NCI-H2171 (cell line): ENCODE results near the gene KCNMA1.
"Not testable (repeated sequence)": the region's sequence is repeated elsewhere in the genome, so short reads cannot be mapped to it uniquely, and the experiment has no call there.

ENCODE experiments used
- DNase-seq: peaks from one replicate; lab custom pipeline; 2025; lab: John Stamatoyannopoulos, UW

Gene KCNMA1

DNA sequence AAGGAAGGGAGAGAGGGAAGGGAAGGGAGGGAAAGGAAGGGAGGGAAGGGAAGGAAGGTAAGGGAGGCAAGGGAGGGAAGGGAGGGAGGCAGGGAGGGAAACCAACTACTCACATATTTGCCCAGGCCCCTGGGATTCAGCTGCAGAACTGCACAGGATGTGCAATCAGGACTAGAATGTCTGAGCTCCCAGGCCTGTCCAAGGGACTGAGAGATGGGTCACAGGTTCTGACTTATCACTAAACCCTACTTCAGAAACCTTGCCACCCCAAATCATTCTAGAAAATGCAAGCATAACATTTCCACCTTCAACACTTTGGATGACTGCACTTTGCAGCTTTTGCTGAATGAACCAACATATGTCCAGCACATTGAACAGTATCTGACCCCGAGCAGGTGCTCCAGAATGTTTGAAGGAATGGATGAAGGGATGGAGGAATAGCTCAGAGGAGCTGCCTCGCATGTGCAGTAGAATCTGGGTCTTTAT is 245.3 kb downstream of the KCNMA1 start:
- no peak for DNase-seq

DNA sequence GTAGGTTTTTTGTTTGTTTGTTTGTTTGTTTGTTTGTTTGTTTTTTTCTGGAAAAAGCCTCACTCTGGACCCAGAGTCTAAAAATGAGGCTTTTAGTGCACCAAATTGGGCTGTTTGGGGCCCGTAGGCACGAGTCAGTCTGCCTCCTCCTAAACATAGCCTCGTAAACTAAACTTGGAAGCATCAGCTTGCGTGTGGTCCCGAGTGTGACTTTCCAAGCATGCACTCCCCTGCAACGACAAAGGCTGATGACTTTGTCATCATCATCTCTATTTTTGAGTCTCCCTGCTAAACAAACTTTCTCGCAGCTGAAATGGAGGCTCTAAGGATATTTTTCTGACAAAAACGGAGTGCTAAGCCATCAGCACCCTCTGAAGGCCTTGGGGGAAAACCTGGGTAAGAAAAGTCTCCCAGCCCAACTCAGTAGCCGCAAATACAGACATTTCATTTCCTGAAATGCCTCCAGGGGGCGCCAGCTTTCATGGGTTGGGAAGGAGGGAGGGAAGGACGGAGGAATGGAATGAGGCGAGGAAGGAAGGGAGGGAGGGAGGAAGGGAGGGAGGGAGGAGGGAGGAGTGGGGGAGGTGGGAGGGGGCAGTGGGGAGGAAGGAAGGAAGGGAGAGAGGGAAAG is 245.9 kb downstream of the KCNMA1 start:
- peak; percentile 21 for DNase-seq

- no peak for DNase-seq
Measured at GRCh38 chr10:77390481-77390891, 247.1 kb downstream of the KCNMA1 start.

DNA sequence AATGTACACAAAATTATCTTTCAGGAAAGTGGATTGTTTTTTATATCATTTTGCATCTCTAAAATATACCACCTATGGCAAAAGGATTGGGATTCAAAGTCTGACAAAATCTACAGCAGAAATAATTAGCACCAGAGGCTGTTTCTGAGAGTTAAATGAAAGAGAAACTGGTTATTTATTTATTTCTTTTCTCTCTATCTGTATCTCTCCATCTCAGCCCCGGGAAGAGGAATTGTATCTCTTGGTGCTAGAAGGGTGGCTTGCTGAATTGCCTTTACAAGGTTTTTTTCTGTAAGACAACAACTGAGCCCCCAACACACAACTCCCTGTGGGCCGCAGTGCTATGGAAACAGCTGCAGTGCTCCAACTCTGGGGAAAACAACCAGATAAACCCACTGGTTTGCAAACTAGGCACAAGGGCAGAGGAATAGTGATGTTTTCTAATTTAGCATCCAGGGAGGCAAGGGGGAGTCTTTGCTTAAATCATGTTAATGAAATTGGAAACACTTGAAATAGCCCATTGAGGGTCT is 249.0 kb downstream of the KCNMA1 start:
- DNase-seq: no peak

GRCh38 chr10:77387701-77388100 is 249.9 kb downstream of the KCNMA1 start:
- not testable (repeated sequence) for DNase-seq

DNA sequence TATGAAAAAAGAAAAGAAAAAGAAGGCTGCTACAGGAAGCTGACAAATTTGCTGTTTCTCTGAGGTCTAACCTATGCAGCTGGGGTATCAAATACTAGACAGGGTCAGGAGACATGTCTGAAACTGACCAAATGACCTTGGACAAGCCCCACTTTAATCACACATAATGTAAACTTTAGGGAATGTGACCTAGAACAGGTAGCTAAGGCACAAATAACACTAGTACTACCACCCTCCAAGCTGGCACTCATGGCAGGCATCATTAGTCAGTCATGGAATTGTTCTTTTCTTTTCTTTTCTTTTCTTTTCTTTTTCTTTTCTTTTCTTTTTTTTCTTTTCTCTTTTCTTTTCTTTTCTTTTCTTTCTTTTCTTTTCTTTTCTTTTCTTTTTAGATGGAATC is 250.4 kb downstream of the KCNMA1 start:
- DNase-seq: no peak

GRCh38 chr10:77386838-77387237 is 250.8 kb downstream of the KCNMA1 start:
- DNase-seq: no peak

DNA sequence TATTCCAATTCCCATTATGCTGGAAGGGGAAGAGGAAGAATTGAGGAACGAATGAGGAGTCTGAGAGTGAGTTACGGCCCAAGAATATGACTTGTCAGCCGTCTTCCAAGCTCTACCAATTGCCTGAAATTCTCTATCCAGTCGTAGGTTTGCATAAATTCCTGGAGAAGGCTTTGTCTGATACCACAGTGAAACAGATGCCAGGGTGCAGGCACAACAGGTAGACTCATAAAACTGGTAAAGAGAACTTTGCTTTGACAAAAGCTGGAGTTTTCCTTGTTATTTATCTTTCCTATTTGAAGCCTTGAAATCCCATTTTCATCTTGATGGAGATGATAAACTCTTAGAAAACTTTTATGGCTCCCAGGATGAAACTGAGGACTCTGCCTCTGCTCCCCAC is 251.2 kb downstream of the KCNMA1 start:
- no peak for DNase-seq

- no peak for DNase-seq
Measured at GRCh38 chr10:77385315-77385714, 252.3 kb downstream of the KCNMA1 start.

GRCh38 chr10:77383861-77384553 is 253.6 kb downstream of the KCNMA1 start:
- no peak for DNase-seq

GRCh38 chr10:77381750-77382149 is 255.9 kb downstream of the KCNMA1 start:
- DNase-seq: no peak

DNA sequence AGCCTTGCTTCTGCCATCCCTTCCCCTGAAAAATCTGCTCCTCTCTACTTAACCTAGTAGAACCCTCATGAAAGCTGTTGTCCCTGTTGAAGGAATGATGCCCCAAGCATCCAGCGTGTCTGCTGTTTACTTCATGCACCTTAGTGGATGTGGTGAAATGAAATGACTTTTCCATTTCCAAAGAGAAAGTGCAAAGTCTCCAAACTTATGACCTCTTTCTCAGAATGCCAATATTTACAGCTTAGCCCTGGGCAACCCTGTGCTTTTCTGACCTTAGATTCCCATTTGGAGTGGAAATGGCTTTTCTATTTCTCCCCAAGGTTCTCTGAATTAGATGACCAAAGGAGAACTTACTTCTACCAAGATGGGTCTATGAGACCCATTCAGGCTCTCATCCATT is 256.9 kb downstream of the KCNMA1 start:
- DNase-seq: no peak

- no peak for DNase-seq
Measured at GRCh38 chr10:77380191-77380590, 257.4 kb downstream of the KCNMA1 start.

DNA sequence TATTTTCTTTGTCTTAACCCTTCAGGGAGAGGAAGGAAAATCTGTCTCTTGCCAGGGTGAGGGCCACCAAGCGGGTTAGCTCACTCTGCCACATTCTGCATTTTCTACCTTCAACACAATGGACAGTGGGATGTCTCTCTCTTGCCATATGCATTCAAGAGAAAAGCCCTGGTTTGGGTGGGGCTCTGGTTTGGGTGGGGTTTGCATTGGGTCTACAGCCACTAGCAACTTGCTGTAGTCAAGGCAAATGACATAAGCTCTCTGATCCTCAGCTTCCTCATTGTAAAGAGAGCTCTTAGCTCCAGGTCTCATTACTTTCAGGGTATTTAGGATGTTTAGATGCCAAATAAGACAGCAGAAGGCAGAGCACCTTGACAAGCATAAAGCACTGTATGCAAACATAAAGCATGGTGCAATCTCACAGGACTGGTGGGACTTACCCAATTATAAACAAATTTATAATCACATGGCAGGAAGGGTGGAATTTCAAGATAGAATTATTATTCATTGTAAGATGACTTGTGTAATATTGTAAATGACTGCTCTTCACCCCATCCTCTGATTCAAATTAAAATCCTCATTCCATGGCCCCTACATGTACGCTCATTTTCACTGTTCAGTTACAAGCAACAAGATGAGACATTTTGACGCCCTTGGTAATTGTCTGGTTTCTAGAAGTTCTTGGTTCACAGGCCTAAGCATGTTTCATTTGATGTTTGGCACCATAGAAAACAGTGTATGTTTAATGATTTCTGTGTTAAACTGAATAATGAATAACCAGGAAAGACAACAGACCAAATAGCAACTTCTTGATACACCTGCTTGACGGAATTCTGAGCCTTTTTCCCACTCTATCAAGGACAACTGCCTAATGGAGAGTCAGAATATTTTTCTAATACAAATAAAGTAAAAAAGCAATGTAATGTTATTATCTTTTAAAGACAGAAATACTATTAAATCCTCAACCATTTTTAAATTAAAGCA is 258.9 kb downstream of the KCNMA1 start:
- no peak for DNase-seq

DNA sequence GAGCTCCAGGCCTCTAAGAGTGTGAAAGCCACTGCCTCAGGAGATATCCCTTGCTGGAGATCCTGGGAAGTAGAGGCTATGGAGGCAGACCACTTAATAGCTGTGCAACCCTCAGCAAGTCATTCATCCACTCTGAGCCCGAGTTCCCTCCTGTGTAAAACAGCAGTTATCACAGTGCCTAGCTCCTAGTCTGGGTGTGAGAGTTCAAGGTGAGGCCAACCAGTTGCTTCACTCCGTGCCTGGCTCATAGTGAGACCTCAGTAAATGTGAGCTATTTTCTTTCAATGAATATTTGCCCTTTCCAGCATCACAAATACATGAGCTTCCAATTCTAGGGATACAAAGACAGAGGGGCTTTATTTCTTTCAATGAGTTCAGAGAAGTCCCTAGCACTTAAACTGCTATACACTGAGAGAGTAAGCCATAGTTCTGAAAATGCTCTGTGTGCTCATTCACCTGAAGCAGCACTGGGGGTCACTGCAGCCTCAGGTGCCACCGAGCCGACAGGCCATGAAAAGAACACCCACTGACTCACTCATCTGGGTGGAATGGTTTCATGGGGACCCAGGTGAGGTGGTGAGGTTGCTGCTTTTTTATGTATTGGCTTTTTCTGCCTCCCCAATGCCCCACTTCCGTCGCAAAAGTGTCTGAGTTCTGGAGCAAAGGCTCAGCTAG is 259.8 kb downstream of the KCNMA1 start:
- DNase-seq: no peak

- no peak for DNase-seq
Measured at GRCh38 chr10:77377034-77377433, 260.6 kb downstream of the KCNMA1 start.

DNA sequence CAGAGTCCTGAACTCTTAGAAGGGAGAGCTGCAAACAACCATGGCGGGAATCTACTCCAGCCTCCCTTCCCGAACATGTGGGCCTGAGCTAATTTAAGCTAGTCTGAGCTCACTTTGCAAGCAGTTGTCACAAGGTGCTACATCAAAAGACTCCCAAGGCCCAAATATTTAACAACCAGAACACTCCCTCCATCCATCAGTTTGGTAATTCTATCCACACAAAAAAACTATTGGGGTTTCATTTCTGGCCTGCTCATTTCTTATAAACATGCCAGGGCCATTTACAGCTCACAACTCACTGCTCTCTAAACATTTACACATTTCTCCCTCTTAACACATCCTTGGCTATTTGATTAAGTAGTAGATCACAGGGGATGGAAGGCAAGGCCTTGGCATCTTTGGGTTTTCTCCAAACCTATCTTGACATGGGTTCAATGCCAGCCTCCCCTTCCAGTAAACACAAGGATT is 263.4 kb downstream of the KCNMA1 start:
- no peak for DNase-seq

- no peak for DNase-seq
Measured at GRCh38 chr10:77371848-77372799, 265.5 kb downstream of the KCNMA1 start.

DNA sequence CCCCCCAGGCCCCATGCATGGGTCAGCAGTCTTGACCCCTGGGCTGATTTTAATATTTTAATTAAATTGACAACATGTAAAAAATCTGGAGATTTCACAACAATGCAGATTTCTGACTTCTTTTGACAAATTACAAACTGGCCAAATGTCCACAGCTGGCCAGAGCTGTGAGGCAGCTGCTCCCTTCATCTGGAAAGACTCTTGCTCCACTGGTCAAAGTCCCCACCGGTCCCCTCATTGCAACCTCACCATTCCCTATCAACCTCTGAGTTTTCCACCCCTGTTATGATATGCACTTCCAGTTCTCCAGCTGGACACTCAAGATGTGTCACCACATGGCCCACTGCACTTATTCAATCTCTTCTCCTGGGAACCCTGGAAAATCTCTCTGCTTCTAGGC is 266.2 kb downstream of the KCNMA1 start:
- no peak for DNase-seq

GRCh38 chr10:77368006-77368405 is 269.6 kb downstream of the KCNMA1 start:
- no peak for DNase-seq
